NCI-H1105 treated with DMSO at 0.1 percent for 48 hours (cell line): ENCODE data around the gene KATNB1.
"Not testable (repeated sequence)": the region's sequence is repeated elsewhere in the genome, so short reads cannot be mapped to it uniquely, and the experiment has no call there.

Experiments used
- DNase-seq: peaks from one replicate; lab custom pipeline; 2025; lab: John Stamatoyannopoulos, UW

KATNB1 gene

GRCh38 chr16:57794849-57795430 is 59.4 kb downstream of the KATNB1 start:
- no peak for DNase-seq

GRCh38 chr16:57795431-57795878 is 59.9 kb downstream of the KATNB1 start:
- peak; percentile 26 for DNase-seq

DNA sequence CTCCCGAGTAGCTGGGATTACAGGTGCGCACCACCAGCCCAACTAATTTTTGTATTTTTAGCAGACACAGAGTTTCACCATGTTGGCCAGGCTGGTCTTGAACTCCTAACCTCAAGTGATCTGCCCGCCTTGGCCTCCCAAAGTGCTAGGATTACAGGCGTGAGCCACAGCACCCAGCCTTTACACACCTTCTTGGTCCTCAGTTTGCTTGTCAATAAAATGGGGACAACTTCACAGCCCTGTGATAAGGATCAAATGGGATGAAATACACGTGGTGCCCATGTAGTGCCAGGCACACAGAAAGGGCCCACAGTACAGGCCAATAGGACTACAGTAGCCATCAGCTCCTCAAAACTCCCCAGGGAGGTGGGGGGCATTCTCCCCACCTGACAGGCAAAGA is 60.4 kb downstream of the KATNB1 start:
- not testable (repeated sequence) for DNase-seq

GRCh38 chr16:57797216-57797525 is 61.6 kb downstream of the KATNB1 start:
- DNase-seq = no peak

DNA sequence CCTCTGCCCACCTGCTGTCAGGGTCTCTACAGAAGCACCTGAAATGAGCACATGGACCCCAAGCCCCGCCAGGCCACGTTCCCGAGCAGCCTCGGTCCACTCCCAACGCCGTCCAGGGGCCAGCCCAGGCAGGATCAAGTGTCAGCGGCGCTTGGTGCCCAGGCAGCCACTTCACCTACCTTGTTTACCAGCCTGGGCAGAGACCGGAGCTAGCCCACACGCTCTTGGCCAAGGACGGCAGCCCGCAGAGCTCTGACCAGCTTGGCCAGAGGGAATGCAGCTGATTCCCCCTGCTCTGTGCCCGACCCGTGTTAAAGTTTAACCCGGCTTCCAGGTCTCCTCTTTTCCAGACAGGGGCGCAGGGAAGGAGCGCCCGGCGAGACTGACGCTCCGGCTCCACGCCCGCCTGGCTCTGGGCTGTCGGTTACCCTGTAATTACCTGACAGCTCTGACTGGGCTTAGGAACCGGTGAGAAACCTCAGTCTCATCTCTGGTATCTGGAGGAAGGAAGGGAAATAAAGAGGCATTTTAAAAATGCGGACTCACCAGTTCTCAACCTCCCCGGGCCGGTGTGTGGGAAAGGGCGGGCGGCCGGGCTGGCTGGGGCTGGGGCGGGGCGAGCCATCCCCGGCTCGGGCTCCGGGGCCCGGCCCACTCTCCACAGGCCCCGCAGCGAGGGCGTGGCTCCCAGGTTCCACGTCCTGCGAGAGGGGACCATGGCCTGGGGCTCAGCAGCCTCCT is 62.1 kb downstream of the KATNB1 start:
- DNase-seq = no peak

GRCh38 chr16:57798267-57798810 is 62.8 kb downstream of the KATNB1 start:
- DNase-seq = no peak

- DNase-seq = peak; percentile 53
Measured at GRCh38 chr16:57798953-57799599, 63.5 kb downstream of the KATNB1 start.

GRCh38 chr16:57799600-57800199 is 64.1 kb downstream of the KATNB1 start:
- no peak for DNase-seq

- DNase-seq = no peak
Measured at GRCh38 chr16:57800200-57801097, 64.9 kb downstream of the KATNB1 start.

DNA sequence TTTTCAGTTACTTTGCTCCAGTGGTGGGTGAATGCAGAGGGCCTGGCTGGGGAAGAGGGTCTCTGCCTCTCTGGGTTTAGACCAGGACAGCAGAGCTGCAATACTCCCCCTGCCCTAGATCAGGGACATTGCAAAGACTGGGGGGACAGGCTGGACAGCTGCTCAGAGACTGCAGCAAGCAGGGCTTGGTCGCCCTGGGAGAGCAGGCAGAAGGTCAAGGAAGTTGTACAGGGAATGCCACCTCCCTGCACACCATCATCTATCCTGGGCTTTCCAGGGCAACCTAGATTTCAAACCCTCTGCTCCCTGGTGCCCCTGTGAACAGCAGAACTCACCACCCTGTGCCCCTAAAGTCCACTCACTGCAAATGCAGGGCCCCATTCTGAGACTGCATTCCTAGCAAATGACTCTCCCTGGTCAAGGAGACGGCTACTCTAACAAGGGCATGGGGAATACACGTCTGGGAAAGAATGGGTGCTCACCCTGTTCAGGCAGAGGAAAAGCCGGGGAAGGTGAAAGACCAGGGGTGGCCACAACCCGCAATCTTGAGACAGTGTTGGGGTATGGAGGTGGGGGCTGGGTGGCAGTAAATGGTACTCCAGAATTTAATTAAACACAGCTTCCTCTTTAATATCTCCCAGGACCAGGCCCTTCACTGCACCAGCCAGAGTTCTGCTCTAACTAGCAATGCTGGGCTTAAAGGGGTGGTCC is 65.7 kb downstream of the KATNB1 start:
- DNase-seq = no peak

DNA sequence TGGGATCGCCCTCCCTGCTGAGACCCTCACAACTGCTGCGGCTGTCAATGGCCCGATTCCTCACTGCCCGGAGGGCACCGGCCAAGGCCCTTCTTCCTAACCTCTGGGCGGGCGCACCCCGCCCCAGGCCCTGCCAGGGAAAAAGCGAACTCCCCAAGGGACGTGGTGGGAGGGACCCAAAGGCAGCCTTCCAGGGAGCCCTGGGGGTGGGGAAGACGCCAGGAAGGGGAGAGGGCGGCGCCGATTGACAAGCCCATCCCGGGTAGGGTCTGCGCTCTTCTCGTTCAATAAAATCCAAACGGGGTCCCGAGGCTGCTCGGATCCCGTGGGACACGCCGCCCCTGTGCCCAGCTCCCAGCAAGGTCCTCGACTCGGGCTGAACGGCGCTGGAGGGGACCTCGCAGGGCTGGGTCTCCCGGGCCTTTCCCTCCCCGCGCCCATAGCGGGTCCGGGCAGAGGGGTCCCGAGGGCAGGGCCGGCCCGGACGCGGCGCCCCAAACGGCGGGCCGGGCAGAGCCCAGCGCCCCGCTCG is 66.3 kb downstream of the KATNB1 start:
- DNase-seq = no peak

DNA sequence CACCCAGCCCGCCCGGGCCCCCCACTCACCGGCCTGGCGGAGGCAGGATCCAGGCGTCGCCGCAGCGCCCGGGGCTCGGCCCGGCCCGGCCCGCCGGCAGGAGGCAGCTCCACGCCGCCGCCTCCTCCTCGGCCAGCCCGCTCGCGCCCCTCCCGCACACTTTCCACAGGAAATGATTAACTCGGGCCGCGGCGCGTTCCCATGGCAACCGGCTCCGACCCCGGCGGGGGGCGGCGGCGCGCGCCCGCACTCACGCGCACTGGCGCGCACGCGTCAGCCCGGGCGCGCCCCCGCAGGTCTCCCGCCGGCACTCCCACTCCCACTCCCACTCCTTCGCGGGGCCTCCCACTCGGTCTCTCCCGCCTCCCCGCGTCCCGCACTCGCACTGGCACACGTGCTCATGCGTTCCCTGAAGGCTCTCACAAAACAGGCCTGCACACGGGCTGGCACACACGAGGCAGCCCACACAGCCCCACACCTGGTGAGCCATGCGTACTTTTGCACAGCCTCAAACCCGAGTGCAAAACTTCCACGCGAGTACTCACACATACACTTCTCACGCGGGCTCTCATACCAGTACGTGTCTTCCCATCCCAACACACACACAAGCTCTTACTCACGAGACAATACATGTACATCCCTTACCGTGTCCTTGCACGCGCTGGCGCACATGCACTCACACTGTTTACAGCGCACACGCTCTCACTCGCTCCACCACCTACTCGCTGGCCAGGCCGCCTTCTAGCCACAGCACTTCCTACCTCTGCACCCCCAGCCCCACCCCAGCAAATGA is 67.0 kb downstream of the KATNB1 start, which contains the start of gene KIFC3:
TSS of gene KIFC3 (minus strand) at position 151 of the 793 bp plus-strand sequence. CDS start 4,248 bp downstream, outside the sequence.
- DNase-seq = peak; percentile 19

DNA sequence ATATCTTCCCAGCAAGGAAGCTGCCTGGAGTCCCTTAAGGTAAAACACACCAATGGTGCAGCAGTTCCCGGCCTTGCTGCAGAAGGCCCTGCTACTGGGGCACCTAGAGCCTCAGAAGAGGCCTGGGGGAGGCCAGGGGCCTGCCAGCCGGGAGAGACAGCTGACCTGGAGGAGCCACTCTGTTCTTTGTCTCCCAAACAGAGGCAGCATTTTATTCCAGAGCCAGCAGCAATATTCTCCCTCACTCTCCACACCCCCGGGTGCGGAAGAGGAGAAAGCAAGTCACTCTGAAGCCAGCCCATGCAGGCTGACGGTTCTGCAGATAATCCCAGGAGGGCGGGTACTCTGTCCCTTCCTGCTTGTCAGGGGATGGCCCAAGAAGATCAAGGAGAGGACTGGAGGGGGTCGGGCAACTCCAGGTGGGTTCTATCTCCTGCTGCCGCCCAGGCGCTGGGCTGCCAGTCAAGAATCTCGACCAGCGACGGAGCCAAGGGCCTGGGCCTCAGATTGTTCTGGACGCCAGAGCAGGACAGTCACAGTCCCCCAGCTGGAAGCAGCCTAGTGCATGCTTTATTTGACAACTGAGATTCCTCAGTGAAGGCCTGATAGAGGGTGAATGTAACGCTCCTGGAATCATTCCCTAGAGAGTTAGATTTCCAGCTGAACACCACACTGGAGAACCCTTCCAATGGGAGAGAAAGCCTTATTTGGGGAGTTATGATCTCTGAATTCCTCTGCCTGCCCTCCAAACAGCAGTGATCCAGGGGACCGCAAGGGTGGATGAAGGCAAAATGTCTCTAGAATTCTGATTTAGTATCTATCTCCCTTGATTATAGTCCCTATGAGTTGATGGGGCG is 67.8 kb downstream of the KATNB1 start:
- no peak for DNase-seq

DNA sequence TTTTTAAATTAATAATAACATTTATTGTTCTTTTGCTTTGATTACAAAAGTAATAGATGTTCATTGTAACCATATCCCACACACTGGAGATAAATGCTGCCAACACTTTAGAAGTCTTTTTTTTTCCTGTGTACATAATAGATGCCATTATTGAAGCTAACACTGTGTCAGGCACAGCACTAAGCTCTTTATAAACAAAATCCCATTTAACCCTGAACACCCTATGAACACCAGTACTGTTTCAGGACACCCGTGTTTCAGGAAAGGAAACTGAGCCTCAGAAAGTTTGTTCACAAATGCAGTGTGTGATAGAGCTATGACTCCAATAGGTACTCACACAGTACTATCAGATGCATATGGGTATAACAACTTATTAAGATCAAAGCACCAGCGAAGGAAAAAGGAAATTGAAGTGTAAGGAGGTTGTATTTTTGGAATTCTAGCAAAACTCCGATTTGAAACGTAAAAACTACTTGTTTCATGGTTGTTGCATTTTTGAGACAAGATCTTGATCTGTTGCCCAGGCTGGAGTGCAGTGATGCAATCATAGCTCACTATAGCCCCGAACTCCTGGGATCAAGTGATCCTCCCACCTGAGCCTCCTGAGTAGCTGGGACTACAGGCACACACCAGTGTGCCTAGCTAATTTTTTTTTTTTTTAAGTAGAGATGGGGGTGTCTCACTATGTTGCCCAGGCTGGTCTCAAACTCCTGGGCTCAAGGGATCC is 68.7 kb downstream of the KATNB1 start:
- no peak for DNase-seq

GRCh38 chr16:57805176-57805575 is 69.6 kb downstream of the KATNB1 start:
- DNase-seq = no peak
